Measurements from ENCODE around the gene BCL2L11.

GRCh38 chr2:111113838-111114237 lies 6.9 kb upstream of the BCL2L11 start:
- TF ChIP-seq EZH2 (IDR thresholded peaks at IDR 0.05) (no peak), POLR2AphosphoS5 (IDR thresholded peaks at IDR 0.05; ENCODE audit: borderline replicate concordance, low read depth, low read length) (no peak)
